Measurements from ENCODE around the gene SURF1. TPM values are rescaled to one million over a fixed set of nuclear protein-coding genes. Genes with fewer than 3 reads are reported as not detected.

The SURF1 gene
- total RNA-seq, 1 donor from 2014 or later: 40.8 TPM

- H3K4me1 Mint-ChIP-seq (ENCODE audit: unreplicated experiment): peaks cover under 1% of the 10 kb centered on the region
- no peak for TF ChIP-seq CTCF (conservative IDR thresholded peaks at IDR 0.05)
- H3K9me3 Mint-ChIP-seq: no peaks in the 10 kb centered on the region
- H3K27ac Mint-ChIP-seq: no peak overlapping the region
- H3K4me3 Mint-ChIP-seq: no peak overlapping the region
- H3K27me3 Mint-ChIP-seq: peaks cover 5% of the 10 kb centered on the region
- no peak for DNase-seq (ENCODE audit: extremely low spot score, unreplicated experiment)
- no peaks in the 10 kb centered on the region for H3K36me3 Mint-ChIP-seq
Measured at GRCh38 chr9:133401588-133401987, 45.3 kb upstream of the SURF1 start.

- Mint-ChIP-seq H3K4me1 (ENCODE audit: unreplicated experiment) (no peaks in the 10 kb centered on the region), H3K4me3 (no peak overlapping the region), H3K27ac (no peak overlapping the region), H3K36me3 (no peaks in the 10 kb centered on the region), H3K9me3 (no peaks in the 10 kb centered on the region), H3K27me3 (peaks cover 10% of the 10 kb centered on the region)
- no peak for DNase-seq (ENCODE audit: extremely low spot score, unreplicated experiment)
- TF ChIP-seq CTCF (conservative IDR thresholded peaks at IDR 0.05): no peak
Measured at GRCh38 chr9:133400292-133400691, 44.0 kb upstream of the SURF1 start.

- no peaks in the 10 kb centered on the region for H3K4me1 Mint-ChIP-seq (ENCODE audit: unreplicated experiment)
- H3K9me3 Mint-ChIP-seq: no peaks in the 10 kb centered on the region
- DNase-seq (ENCODE audit: extremely low spot score, unreplicated experiment): no peak
- no peak for TF ChIP-seq CTCF (conservative IDR thresholded peaks at IDR 0.05)
- H3K27ac Mint-ChIP-seq: no peak overlapping the region
- H3K36me3 Mint-ChIP-seq: no peaks in the 10 kb centered on the region
- H3K27me3 Mint-ChIP-seq: peaks cover 10% of the 10 kb centered on the region
- H3K4me3 Mint-ChIP-seq: no peak overlapping the region
Measured at GRCh38 chr9:133397895-133398294, 41.6 kb upstream of the SURF1 start.

- H3K27me3 Mint-ChIP-seq: peaks cover 10% of the 10 kb centered on the region
- H3K4me1 Mint-ChIP-seq (ENCODE audit: unreplicated experiment): no peaks in the 10 kb centered on the region
- H3K27ac Mint-ChIP-seq: no peak overlapping the region
- DNase-seq (ENCODE audit: extremely low spot score, unreplicated experiment): no peak
- no peak overlapping the region for H3K4me3 Mint-ChIP-seq
- no peak for TF ChIP-seq CTCF (conservative IDR thresholded peaks at IDR 0.05)
- no peaks in the 10 kb centered on the region for H3K9me3 Mint-ChIP-seq
- no peaks in the 10 kb centered on the region for H3K36me3 Mint-ChIP-seq
Measured at GRCh38 chr9:133397370-133397769, 41.1 kb upstream of the SURF1 start.

- Mint-ChIP-seq H3K4me3 (no peak overlapping the region), H3K4me1 (ENCODE audit: unreplicated experiment) (no peaks in the 10 kb centered on the region)
- DNase-seq (ENCODE audit: extremely low spot score, unreplicated experiment): no peak
Measured at GRCh38 chr9:133396952-133397351, 40.7 kb upstream of the SURF1 start.

More at GRCh38 chr9:133396952-133397351, 40.7 kb upstream of the SURF1 start:
- TF ChIP-seq CTCF (conservative IDR thresholded peaks at IDR 0.05): peak; percentile 44
- H3K27ac Mint-ChIP-seq: no peak overlapping the region
- H3K27me3 Mint-ChIP-seq: peaks cover 10% of the 10 kb centered on the region
- no peaks in the 10 kb centered on the region for H3K9me3 Mint-ChIP-seq
- H3K36me3 Mint-ChIP-seq: no peaks in the 10 kb centered on the region
